Cardiac atrium fibroblast (primary cell): ENCODE data around the gene HMGCR. TPM values are rescaled to one million over a fixed set of nuclear protein-coding genes. Genes with fewer than 3 reads are reported as not detected.

Experiments
- total RNA-seq: library from RNA; depleted of rRNA; stranded (reverse); fragments of >200 nt; gene quantifications from 2 replicates; pipeline ENCODE4 v1.2.3, GENCODE V29; 2015

The HMGCR gene
- total RNA-seq, result 64.5 and 85.4 TPM in 2 replicates

DNA sequence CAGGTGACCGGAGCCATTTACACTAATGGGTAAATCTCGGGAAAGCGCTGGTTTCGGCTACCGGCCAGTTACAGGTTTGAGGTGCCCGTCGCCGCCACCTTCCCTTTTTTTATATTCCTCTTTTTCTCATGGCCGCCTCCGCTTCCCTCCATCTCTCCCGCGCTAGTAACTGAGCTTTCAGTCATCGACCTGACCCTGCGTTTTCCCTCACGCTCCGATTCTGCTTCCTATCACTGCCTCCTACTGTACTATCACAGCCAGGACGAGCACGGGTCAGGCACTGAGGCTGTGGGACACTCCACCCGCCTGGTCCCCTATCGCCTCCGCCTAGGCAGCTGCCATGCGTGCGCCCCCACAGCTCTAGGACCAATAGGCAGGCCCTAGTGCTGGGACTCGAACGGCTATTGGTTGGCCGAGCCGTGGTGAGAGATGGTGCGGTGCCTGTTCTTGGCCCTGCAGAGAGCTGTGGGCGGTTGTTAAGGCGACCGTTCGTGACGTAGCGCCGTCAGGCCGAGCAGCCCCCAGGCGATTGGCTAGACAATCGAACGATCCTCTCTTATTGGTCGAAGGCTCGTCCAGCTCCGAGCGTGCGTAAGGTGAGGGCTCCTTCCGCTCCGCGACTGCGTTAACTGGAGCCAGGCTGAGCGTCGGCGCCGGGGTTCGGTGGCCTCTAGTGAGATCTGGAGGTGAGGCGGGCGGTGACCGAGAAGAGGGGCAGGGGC is at the start of gene HMGCR:
Gene HMGCR, plus strand, starts transcription at position 606 of the 722 bp plus-strand sequence. CDS start 5,386 bp downstream, outside the sequence.

Other genes with a start within 250 kb of the HMGCR start
- 0.54 TPM in 1 of 2 replicates, not detected in the other for gene ANKRD31, start 100.3 kb upstream of the HMGCR start, total RNA-seq
- gene CERT1, start 174.4 kb downstream of the HMGCR start, total RNA-seq, result 9.9 and 14.3 TPM in 2 replicates
- gene POLK, start 174.7 kb downstream of the HMGCR start, total RNA-seq, result 13.0 and 16.1 TPM in 2 replicates